HG03378 (cell line): Measurements from ENCODE around the gene BTG4.
A peak's percentile ranks its signal among the peaks of the same experiment; 100 is the strongest.

ENCODE experiments used
- ATAC-seq: cut with Tn5 transposase; IDR thresholded peaks from one replicate; pipeline ENCODE4 v1.9.1; 2021; ENCODE audit warnings: mild to moderate bottlenecking, moderate library complexity; ENCODE audit not compliant: unreplicated experiment

Gene BTG4

GRCh38 chr11:111456086-111456858, 55.9 kb downstream of the BTG4 start:
- no peak for ATAC-seq

- ATAC-seq: no peak
Observed at GRCh38 chr11:111455291-111456085, 56.7 kb downstream of the BTG4 start.

GRCh38 chr11:111454561-111455192, 57.5 kb downstream of the BTG4 start:
- no peak for ATAC-seq

- ATAC-seq: no peak
Observed at GRCh38 chr11:111452817-111453552, 59.2 kb downstream of the BTG4 start.

GRCh38 chr11:111452146-111452545, 60.0 kb downstream of the BTG4 start:
- ATAC-seq: no peak

- ATAC-seq: peak; percentile 77
Observed at GRCh38 chr11:111450480-111451320, 61.5 kb downstream of the BTG4 start.

- ATAC-seq: no peak
Observed at GRCh38 chr11:111449696-111450479, 62.3 kb downstream of the BTG4 start.

- ATAC-seq: no peak
Observed at GRCh38 chr11:111448831-111449557, 63.2 kb downstream of the BTG4 start.

GRCh38 chr11:111448414-111448813, 63.8 kb downstream of the BTG4 start:
- ATAC-seq: no peak

- ATAC-seq: no peak
Observed at GRCh38 chr11:111447931-111448330, 64.3 kb downstream of the BTG4 start.

GRCh38 chr11:111447112-111447471, 65.1 kb downstream of the BTG4 start:
- no peak for ATAC-seq

- peak; percentile 90 for ATAC-seq
Observed at GRCh38 chr11:111446404-111447111, 65.6 kb downstream of the BTG4 start.

GRCh38 chr11:111445586-111445985, 66.6 kb downstream of the BTG4 start:
- ATAC-seq: no peak
